Smooth muscle cell (in vitro differentiated cells): Measurements from ENCODE around the gene S1PR1. TPM values are rescaled to one million over a fixed set of nuclear protein-coding genes. Genes with fewer than 3 reads are reported as not detected.
"Not testable (repeated sequence)": the region's sequence is repeated elsewhere in the genome, so short reads cannot be mapped to it uniquely, and the experiment has no call there.

Source experiments
- DNase-seq: peaks from one replicate; lab custom pipeline; 2025; ENCODE audit not compliant: unreplicated experiment; lab: John Stamatoyannopoulos, UW
- H2AFZ ChIP-seq: fragments of 200-600 bp; sonication (generic); 2 replicates; pipeline ENCODE4 v1.6.0; 2016; ENCODE audit warnings: antibody characterized with exemption, low read depth, mild to moderate bottlenecking
- H3F3A ChIP-seq: fragments of 200-600 bp; sonication (generic); 2 replicates; pipeline ENCODE4 v1.6.0; 2017; ENCODE audit warnings: antibody characterized with exemption, low read depth
- H3K27ac ChIP-seq: fragments of 200-600 bp; sonication (generic); 2 replicates; pipeline ENCODE4 v1.5.1; 2016; ENCODE audit warnings: low read depth, mild to moderate bottlenecking
- H3K27me3 ChIP-seq: fragments of 200-600 bp; sonication (generic); 2 replicates; pipeline ENCODE4 v1.6.1; 2016; ENCODE audit warnings: low read depth, mild to moderate bottlenecking
- H3K36me3 ChIP-seq: fragments of 200-600 bp; sonication (generic); 2 replicates; pipeline ENCODE4 v1.5.1; 2016; ENCODE audit warnings: low read depth
- H3K4me1 ChIP-seq: fragments of 200-600 bp; sonication (generic); 2 replicates; pipeline ENCODE4 v1.5.1; 2016; ENCODE audit warnings: low read depth
- H3K4me2 ChIP-seq: fragments of 200-600 bp; sonication (generic); 2 replicates; pipeline ENCODE4 v1.6.0; 2016; ENCODE audit warnings: mild to moderate bottlenecking
- H3K4me3 ChIP-seq: fragments of 200-600 bp; sonication (generic); 2 replicates; pipeline ENCODE4 v1.5.1; 2016; ENCODE audit warnings: mild to moderate bottlenecking
- H3K79me2 ChIP-seq: fragments of 200-600 bp; sonication (generic); 2 replicates; pipeline ENCODE4 v1.6.0; 2016; ENCODE audit warnings: low read depth, mild to moderate bottlenecking
- H3K9ac ChIP-seq: fragments of 200-600 bp; sonication (generic); 2 replicates; pipeline ENCODE4 v1.6.0; 2016; ENCODE audit warnings: low read depth
- H3K9me3 ChIP-seq: fragments of 200-600 bp; sonication (generic); replicated peaks from 2 replicates; pipeline ENCODE4 v1.5.1; 2016; ENCODE audit warnings: low read depth
- H4K20me1 ChIP-seq: fragments of 200-600 bp; sonication (generic); 2 replicates; pipeline ENCODE4 v1.6.0; 2016; ENCODE audit warnings: low read depth
- CTCF ChIP-seq: fragments of 200-600 bp; sonication (generic); IDR thresholded peaks from 2 replicates; pipeline ENCODE4 v1.5.1; 2017; ENCODE audit warnings: borderline replicate concordance, mild to moderate bottlenecking, antibody characterized with exemption; ENCODE audit not compliant: insufficient read depth, poor library complexity, severe bottlenecking
- WGBS: methylation state at CpG from one replicate; pipeline ENCODE4 v1.1.7; 2016; ENCODE audit warnings: low lambda C conversion rate; 5-methylcytosine and 5-hydroxymethylcytosine counted together
- polyA plus RNA-seq: library from polyadenylated mRNA; unstranded; fragments of >200 nt; fragmentation: Nextera tagmentation; extraction: Ambion mirVana; gene quantifications from 2 replicates; pipeline ENCODE4 v1.2.1, GENCODE V29; 2016
- total RNA-seq: library from RNA; depleted of rRNA; stranded (reverse); fragments of >200 nt; gene quantifications from 2 replicates; pipeline ENCODE4 v1.2.3, GENCODE V29; 2014

Gene S1PR1
- total and polyA plus RNA-seq, 2 experiments from 2014 or later, result 12.0 to 12.1 TPM

- Histone ChIP-seq H3K27ac (no peak overlapping the region), H3K4me2 (no peak overlapping the region), H3K27me3 (no peaks in the 10 kb centered on the region), H3K9ac (no peak overlapping the region), H2AFZ (no peak overlapping the region), H3K4me1 (no peaks in the 10 kb centered on the region), H3K4me3 (no peak overlapping the region), H3K79me2 (no peaks in the 10 kb centered on the region), H3K9me3 (no peaks in the 10 kb centered on the region), H4K20me1 (no peaks in the 10 kb centered on the region), H3F3A (no peaks in the 10 kb centered on the region), H3K36me3 (no peaks in the 10 kb centered on the region)
- 92% methylated on average over 2 of the region's 2 CpGs for WGBS
- TF ChIP-seq CTCF, result no peak
- no peak for DNase-seq
Measured at GRCh38 chr1:101227837-101228236, 9.0 kb upstream of the S1PR1 start.

- no peaks in the 10 kb centered on the region for H3K27me3 ChIP-seq
- no peaks in the 10 kb centered on the region for H3K4me1 ChIP-seq
- no peak overlapping the region for H3K4me3 ChIP-seq
- H3K9ac ChIP-seq, result no peak overlapping the region
- H2AFZ ChIP-seq, result no peak overlapping the region
- DNase-seq, result no peak
- no peak overlapping the region for H3K4me2 ChIP-seq
- no peak for TF ChIP-seq CTCF
- H3K36me3 ChIP-seq, result no peaks in the 10 kb centered on the region
- no peaks in the 10 kb centered on the region for H3K79me2 ChIP-seq
- H3K27ac ChIP-seq, result no peak overlapping the region
- no peaks in the 10 kb centered on the region for H3K9me3 ChIP-seq
- H3F3A ChIP-seq, result no peaks in the 10 kb centered on the region
- WGBS, result 92% methylated on average over 6 of the region's 6 CpGs
- no peaks in the 10 kb centered on the region for H4K20me1 ChIP-seq
Measured at GRCh38 chr1:101228424-101229134, 8.2 kb upstream of the S1PR1 start.

- not testable (repeated sequence) for H3K9ac ChIP-seq, H3K27ac ChIP-seq, DNase-seq, H3K27me3 ChIP-seq, H3K36me3 ChIP-seq, H3F3A ChIP-seq, H3K4me1 ChIP-seq, H3K79me2 ChIP-seq, H3K4me2 ChIP-seq, H3K4me3 ChIP-seq, H2AFZ ChIP-seq, H3K9me3 ChIP-seq, H4K20me1 ChIP-seq
Measured at GRCh38 chr1:101232182-101232581, 4.6 kb upstream of the S1PR1 start.

- Histone ChIP-seq H3K36me3 (no peaks in the 10 kb centered on the region), H3K79me2 (no peaks in the 10 kb centered on the region), H3K27ac (no peak overlapping the region), H3K4me3 (no peak overlapping the region), H3F3A (peaks cover 2% of the 10 kb centered on the region), H3K9me3 (no peaks in the 10 kb centered on the region), H3K4me1 (peaks cover 15% of the 10 kb centered on the region), H3K27me3 (no peaks in the 10 kb centered on the region), H3K9ac (no peak overlapping the region), H3K4me2 (no peak overlapping the region), H2AFZ (no peak overlapping the region), H4K20me1 (no peaks in the 10 kb centered on the region)
- 83% methylated on average over 7 of the region's 7 CpGs for WGBS
- no peak for DNase-seq
- no peak for TF ChIP-seq CTCF
Measured at GRCh38 chr1:101233495-101233894, 3.3 kb upstream of the S1PR1 start.
